ENCODE data around the gene DDX54. TPM values are rescaled to one million over a fixed set of nuclear protein-coding genes. Genes with fewer than 3 reads are reported as not detected.

The DDX54 gene, protein sequence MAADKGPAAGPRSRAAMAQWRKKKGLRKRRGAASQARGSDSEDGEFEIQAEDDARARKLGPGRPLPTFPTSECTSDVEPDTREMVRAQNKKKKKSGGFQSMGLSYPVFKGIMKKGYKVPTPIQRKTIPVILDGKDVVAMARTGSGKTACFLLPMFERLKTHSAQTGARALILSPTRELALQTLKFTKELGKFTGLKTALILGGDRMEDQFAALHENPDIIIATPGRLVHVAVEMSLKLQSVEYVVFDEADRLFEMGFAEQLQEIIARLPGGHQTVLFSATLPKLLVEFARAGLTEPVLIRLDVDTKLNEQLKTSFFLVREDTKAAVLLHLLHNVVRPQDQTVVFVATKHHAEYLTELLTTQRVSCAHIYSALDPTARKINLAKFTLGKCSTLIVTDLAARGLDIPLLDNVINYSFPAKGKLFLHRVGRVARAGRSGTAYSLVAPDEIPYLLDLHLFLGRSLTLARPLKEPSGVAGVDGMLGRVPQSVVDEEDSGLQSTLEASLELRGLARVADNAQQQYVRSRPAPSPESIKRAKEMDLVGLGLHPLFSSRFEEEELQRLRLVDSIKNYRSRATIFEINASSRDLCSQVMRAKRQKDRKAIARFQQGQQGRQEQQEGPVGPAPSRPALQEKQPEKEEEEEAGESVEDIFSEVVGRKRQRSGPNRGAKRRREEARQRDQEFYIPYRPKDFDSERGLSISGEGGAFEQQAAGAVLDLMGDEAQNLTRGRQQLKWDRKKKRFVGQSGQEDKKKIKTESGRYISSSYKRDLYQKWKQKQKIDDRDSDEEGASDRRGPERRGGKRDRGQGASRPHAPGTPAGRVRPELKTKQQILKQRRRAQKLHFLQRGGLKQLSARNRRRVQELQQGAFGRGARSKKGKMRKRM
- total RNA-seq, result 32.5 and 38.8 TPM in 2 replicates

DNA sequence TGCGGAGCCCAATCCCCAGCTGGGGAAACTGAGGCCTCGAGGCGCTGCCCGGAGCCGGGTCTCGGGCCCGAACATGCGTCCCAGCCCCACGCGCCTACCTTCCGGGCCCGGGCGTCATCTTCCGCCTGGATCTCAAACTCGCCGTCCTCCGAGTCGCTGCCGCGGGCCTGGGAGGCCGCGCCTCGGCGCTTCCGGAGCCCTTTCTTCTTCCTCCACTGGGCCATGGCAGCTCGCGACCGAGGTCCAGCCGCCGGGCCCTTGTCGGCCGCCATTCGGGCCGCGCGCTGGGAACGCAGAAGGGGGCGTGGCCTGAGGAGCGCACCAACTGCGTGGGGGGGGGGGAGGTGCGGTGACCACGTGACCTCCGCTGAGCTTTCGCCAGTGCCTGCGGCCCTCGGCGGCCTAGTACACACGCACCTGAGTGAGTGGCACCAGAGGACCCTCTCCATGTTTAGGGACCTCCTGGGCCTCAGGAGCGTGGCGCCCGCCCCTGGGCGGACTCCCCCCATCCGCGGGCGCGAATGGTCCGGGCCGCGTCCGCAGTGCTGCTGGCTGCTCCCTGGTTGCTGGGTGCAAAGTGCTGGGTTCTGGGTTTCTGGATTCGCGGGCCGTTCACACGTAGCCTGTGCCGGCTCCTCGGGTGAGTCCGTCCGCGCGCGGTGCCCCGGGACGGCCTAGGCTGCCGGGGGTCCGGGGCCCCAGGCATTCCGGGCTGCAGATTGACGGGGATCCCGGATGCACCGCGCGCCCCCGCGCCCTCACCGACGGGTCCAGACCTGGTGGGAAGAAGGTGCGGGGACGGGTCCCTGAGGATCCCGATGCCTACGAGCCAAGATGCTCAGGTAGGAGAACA is at the start of gene DDX54, which contains the start of gene RITA1:
TSS of gene DDX54 (minus strand) at position 299 of the 853 bp plus-strand sequence. CDS start at position 272, 27 bp downstream.
TSS of gene RITA1 (plus strand) at position 542 of the 853 bp plus-strand sequence. CDS start 1,026 bp downstream, outside the sequence.
- DNase-seq (ENCODE audit: low read depth in 2 of 2), result peak; percentile 53 to 85

DNA sequence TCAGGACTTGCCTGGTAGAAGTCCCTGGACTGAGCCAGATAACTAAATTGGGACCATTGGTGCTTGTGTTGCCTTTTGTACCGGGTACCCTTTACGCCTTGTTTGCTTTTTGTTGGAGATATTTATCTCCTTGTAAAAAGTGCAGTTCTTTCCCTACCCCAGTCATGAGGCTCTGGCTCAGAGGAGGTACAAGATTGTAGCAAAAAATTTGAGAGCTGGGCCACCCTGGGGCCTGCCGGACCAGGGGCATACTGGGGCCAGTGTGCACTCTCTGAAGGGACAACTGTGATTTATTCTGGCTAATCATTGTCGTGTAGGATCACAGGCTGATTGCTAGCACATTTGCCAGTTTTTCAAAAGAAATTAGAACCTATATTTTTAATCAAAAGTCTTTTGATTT is 49.2 kb upstream of the DDX54 start:
- no peak for DNase-seq (ENCODE audit: low read depth in 2 of 2)

DNA sequence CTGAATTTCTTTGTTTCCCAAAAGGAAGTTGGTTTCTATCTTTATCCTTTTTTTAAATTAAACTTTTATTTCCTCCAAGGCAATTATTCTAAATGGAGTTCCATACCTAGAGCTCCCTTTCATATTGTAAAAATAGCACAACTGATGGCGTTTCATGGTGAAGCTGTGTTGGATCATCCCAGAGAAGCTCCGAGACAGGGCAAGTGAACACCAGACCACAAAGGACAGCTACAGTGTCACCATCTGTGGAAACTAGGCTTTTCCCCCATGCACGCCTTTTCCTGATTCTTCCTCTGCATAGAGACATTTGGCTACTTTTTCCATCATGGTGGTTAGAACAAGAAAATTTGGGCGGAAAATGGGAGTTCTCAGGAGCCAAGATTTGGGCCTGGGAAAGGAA is 48.7 kb upstream of the DDX54 start:
- DNase-seq (ENCODE audit: low read depth in 2 of 2), result no peak

DNA sequence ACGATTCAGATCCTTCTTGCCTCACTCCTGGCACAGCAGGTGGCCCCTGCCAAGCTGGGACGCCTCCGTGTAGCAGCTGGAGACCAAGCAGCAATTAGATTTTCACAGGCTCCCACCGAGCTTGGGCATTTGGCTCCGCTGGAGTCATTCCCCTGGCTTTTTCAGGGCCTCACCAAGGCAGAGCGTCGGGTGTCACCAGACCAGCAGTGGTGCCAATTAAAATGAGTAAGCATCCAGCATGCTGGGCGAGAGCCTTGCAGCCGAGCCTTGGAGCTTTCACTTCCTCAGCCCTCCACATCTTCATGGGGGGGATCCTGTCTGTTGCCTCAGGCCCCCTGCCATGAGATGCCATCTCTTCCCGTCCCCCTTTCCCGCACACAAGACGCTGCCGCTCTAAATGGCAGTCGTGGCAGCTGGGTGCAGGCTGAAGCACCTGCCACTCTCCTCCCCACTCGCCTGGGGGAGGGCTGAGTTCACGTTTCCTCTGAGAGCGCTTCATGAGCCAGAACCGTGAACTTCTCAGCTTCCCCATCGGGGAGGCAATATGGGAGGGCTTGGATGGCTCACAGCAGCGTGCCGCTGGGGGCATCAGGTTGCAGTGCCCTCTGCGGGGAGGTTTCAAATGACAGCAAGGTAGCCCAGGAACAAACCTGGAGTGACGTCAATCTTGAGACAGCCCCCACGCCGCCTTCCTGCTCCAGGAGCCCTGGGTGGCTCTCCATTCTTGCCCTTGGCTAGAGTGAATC is 47.7 kb upstream of the DDX54 start:
- DNase-seq (ENCODE audit: low read depth in 2 of 2), result no peak

DNA sequence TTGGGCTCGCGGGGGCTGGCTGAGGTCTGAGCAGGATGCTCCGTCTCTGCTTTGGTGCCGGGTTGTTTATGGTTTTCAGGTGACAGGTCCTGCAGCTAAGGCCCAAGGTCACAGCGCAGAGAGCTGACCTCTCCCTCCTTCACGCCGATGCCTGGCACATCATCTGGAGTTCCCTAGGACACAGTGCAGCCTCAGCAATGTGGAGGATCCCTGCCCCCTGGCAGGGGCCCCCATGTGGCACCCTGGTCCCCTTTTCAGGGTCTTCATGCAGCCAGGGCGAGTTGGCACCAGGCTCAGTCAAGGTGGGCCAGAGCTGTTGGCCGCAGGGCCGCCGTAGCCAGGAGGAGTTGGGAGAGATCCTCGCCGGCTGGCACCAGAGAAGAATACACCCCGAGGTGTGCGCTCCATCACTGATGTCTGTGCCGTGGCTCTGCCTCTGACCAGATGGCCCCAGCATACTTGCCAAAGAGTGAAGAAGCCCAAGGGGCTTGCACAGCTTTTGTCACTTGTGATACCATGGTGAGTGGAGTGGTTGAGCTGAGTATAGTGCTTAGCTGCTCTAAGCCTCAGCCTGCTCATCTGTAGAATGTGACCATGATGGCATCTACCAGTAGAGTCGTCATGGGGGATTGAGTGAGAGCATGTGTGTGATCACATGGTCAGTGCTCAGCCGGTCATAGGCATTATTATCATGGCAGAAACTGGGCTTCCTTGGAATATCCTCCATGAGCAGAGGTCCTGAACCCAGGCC is 47.0 kb upstream of the DDX54 start:
- no peak for DNase-seq (ENCODE audit: low read depth in 2 of 2)

DNA sequence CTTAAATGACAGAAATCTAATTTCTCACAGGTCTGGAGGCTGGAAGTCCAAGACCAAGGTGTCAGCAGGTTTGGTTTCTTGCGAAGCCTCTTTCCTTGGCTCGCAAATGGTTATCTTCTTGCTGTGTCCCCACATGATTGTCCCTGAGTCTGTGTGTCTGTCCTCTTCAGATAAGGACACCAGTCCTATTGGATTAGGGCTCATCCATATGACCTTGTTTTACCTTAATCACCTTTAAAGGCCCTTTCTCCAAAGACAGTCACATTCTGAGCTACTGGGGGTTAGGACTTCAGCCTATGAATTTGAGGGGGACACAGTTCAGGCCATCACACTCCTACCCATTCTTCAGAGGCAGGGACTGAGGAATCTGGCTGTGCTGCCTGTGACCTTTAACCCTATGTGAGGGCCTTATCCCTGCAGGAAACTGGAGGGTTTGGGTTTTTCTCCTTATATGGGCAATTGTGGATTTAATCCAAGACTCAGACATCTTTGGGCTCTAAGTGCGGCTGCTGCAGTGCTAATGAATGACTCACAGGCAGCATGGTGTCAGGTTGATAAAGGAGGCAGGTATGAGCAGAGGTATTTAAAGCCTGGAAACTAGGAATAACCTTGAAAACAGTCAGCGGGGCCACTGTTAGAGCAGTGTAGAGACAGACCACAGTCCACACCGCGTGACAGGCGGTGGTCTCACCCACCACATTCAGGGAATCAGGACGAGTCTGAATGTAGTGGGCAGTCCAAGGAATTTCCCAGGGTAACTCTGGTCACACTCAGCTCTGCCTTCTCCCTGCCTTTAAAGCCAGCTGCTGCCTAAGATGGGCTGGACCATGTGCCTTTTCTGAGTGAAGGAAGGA is 46.2 kb upstream of the DDX54 start:
- DNase-seq (ENCODE audit: low read depth in 2 of 2), result peak in 1 of 2 donors; percentile 59

DNA sequence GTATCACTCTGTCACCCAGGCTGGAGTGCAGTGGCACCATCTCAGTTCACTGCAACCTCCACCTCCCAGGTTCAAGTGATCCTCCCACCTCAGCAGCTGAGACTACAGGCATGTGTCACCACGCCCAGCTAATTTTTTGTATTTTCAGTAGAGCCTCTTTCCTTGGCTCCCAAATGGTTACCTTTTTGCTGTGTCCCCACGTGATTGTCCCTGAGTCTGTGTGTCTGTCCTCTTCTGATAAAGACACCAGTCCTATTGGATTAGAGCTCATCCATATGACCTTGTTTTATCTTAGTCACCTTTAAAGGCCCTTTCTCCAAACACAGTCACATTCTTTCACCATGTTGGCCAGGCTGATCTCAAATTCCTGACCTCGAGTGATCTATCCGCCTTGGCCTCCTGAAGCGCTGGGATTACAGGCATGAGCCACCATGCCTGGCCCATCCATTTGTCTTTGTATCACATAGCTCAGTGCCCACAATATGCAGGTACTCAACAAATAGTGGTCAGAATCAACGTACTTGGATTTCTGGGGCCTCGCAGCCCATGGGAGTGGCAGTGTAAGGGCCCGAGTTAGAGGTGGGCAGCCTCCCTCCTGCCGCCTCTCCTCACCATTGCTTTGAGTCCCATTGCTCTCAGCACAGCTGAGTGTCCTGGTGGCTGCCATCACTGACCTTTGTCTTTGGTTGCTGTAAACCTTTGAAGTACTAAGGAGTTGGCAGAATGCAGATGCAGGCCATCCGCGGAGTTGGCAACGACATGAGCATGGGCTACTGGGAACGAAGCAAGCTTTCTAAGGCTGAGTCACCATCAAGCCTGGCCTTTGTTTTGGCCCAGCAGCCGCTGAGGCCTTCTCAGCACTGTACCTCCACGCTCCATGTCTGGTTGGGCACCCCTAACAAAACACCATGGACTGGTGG is 45.3 kb upstream of the DDX54 start:
- peak in 1 of 2 donors; percentile 37 for DNase-seq (ENCODE audit: low read depth in 2 of 2)

DNA sequence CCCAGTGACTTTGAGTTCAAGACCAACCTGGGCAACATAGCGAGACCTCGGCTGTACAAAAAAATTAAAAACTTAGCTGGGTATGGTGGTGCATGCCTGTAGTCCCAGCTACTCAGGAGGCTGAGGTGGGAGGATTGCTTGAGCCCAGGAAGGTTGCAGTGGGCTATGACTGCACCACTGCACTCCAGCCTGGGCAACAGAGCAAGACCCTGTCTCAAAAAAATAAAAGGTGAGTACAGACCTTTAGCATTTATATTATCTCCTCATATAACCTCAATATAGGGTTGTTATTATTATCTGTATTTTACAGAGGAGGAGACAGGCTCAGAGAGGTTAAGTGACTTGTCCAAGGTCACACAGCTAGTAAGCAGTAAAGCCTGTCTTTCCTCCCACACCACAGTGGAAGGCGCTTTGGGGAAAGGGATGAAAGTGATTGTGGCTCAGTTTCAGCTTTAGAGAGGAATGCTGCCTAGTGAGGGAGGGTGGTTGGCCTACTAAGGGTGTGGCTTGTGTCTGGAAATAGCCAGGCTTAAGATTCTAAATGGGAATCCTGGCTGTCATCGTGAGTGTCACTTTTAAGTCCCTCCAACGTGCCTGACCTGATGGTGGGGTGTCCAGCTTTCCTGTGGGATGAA is 43.2 kb upstream of the DDX54 start:
- DNase-seq (ENCODE audit: low read depth in 2 of 2), result no peak

DNA sequence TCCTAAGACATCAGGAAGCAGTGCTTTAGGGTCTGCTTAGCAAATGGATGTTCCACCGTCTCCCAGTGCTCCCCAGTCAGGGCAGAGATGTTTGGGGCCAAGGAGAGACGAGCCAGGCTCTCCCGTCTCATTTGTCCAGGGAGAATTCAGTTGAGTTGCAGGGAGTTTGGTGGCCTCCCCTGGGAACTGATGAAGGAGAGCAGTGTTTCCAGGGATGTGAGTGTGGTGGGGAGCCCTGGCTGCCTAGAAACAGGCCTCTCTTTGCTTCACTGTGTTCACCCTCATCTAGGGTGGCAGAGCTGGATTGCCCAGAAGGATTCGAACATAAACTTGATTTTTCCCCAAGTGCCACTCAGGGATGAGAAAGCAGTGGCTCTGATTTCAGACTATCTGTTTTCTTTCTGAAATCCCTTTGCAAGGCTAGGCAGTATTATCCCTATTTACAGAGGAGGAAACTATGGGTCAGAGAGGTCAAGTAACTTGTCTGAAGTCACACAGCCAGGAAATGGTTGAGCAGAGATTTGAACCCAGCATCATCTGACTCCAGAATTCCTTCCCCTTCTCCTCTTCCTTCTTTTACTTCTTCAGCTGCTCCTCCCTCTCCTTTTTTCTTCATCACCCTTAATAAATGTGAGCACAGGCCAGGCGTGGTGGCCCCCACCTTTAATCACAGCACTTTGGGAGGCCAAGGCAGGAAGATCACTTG is 42.6 kb upstream of the DDX54 start:
- peak in 1 of 2 donors; percentile 36 for DNase-seq (ENCODE audit: low read depth in 2 of 2)

DNA sequence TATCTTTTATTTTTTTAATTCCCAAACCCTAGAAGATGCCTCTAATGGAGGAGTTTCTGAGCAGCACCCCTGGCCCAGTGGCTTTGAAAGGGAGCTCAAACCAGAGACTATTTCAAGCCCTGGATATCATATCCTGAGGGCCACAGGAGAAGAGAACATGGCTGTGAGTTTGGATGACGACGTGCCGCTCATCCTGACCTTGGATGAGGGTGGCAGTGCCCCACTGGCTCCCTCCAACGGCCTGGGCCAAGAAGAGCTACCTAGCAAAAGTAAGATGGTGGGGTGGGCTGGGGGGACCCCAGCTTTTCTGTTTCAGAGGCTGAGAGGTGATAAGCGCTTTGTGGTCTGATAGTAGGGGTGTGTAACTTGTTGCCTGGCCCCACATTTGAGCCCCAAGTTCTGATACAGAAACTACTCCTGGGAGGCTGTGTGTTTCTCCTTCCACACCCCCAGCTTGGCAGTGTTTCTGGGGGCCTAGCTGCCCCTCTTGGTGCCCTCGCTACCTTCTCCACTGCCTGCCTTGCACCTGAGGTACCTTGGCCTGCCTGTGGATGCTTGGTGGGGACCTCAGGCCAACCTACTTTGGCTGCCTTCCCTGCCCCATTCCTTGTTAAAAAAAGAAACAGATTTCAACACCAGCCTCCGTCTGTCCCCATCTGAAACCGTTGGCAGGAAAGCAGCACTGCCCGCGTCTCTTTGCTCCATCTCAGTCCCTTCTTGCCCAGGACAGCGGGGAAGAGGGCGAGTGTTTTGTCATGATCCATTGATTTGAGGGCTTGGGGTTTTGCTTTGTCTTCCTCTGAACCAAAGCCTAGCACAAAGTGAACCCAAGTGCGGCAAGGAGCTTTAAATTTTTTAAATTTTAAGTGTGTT is 41.7 kb upstream of the DDX54 start:
- no peak for DNase-seq (ENCODE audit: low read depth in 2 of 2)

DNA sequence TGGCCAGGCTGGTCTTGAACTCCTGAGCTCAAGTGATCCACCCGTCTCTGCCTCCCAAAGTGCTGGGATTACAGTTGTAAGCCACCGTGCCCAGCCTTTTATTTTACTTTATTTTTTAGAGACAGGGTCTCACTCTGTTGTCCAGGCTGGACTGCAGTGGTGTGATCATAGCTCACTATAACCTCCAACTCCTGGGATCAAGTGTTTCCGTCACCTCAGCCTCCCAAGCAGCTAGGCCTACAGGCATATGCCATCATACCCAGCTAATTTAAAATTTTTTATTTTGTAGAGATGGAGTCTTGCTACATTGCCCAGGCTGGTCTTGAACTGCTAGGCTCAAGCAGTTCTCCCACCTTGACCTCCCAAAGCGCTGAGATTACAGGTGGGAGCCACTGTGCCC is 39.7 kb upstream of the DDX54 start:
- DNase-seq (ENCODE audit: low read depth in 2 of 2), result no peak

DNA sequence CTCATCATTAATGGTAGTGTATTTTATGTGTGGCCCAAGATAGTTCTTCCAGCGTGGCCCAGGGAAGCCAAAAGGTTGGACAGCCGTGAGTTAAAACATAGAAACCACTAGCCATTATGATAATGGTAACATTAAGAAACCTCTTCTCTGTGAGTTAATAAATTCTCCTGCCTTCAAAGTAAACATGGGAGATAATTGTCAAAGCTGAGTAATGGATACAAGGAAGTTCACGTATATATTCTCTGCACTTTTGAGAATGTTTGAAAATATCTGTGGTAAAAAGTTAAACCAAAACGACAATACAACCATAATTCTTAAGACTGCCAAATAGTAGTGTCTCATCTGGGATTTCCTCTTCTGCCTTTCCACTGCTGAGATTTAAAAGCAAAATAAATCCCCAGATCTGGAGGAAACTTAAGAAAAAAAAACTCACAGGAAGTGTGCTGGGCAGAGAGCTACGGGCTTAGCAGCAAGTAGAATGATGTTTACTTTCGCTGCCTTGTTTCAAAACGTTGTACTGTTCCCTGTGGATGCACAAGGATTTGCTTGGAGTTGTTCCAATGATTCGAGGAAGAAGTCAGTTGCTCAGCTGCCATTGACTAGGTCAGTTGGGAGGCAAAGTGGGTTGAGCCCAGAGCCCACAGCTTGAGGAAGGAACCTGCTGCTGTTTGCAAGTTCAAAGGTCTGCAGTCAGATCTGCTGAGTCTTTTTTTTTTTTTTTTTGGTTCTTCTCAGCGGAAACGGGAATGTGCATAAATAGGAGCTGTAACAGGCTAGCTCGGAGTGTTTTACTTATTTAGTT is 37.7 kb upstream of the DDX54 start:
- DNase-seq (ENCODE audit: low read depth in 2 of 2), result peak in 1 of 2 donors; percentile 95

DNA sequence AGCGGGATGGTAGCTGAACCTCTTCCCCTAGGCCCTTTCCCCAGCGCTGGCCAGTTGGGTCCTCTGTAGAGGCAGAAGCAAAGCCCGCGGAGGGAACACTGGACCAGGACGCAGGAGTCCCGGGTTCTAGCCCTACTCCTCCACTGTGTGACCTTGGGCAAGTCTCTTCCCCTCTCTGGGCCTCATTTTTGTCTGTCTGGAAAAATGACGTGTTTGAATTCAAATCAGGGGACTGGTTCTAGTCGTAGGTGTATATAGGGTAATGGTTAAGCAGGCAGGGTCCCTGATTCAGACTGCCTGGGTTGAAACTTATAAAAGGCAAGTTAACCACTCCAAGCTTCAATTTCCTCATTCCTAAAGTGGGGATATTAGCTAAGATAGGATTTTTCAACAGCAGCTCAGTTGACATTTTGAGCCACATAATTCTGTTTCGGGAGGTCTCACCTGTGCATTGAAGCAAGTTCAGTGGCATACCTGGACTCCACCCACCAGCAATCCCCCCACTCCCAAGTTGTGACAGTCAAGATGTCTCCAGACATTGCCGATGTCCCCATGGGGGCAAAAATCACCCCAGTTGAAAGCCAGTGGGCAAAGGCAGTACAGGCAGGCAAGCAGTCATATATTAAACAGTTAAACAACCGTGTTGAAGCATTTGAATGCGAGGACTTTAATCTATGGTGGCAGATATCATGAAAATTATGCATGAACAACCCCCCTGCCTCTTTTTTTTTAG is 36.9 kb upstream of the DDX54 start:
- no peak for DNase-seq (ENCODE audit: low read depth in 2 of 2)
